ENCODE results near the gene SLC22A9.

SLC22A9 gene

DNA sequence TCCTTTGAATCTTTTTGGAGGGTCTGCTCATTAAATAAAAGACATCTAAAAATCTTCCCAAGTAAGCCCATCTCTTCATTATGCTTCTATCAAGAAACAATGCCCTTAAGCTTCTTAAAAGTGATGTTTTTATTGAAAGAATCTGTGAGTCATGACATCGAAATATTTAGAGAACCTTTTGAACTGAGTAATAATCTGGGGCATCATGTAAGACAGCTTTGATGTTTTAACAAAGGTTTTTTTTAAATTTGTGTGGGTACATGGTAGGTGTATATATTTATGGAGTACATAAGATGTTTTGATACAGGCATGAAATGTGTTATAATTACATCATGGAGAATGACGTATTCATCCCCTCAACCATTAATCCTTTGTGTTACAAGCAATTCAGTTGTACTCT is 74.6 kb downstream of the SLC22A9 start:
- Histone ChIP-seq H3K36me3 (ENCODE audit: low read depth) (no peaks in the 10 kb centered on the region), H3K4me3 (ENCODE audit: severe bottlenecking) (no peak overlapping the region), H3K27ac (ENCODE audit: poor library complexity, severe bottlenecking) (no peak overlapping the region), H3K4me1 (ENCODE audit: insufficient read depth, poor library complexity, severe bottlenecking) (no peaks in the 10 kb centered on the region), H3K27me3 (ENCODE audit: insufficient read depth, poor library complexity, severe bottlenecking) (no peaks in the 10 kb centered on the region), H3K9me3 (ENCODE audit: severe bottlenecking) (no peaks in the 10 kb centered on the region)
- no peak for ATAC-seq (ENCODE audit: low read depth)
- no peak for DNase-seq (ENCODE audit: low spot score)
- TF ChIP-seq, protein P1, sequence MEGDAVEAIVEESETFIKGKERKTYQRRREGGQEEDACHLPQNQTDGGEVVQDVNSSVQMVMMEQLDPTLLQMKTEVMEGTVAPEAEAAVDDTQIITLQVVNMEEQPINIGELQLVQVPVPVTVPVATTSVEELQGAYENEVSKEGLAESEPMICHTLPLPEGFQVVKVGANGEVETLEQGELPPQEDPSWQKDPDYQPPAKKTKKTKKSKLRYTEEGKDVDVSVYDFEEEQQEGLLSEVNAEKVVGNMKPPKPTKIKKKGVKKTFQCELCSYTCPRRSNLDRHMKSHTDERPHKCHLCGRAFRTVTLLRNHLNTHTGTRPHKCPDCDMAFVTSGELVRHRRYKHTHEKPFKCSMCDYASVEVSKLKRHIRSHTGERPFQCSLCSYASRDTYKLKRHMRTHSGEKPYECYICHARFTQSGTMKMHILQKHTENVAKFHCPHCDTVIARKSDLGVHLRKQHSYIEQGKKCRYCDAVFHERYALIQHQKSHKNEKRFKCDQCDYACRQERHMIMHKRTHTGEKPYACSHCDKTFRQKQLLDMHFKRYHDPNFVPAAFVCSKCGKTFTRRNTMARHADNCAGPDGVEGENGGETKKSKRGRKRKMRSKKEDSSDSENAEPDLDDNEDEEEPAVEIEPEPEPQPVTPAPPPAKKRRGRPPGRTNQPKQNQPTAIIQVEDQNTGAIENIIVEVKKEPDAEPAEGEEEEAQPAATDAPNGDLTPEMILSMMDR (IDR thresholded peaks at IDR 0.05; ENCODE audit: poor library complexity, severe bottlenecking) = no peak

DNA sequence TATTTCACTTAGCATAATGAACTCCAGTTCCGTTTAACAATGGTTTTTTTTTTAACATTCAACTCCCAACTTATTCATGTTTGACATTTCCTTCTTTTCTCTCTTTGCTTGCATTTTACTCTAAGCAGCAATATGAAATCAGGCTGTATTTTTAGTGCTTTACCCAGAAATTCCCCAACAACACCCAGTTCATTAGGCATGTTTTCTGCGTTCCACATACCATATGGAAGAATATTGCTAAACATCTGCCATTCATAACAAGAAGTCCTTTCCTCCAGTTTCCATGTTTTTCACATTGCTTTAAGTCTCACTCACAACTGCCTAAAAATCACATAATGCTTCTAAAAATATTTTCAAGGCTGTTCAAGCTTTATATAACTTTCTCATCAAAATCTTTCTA is 75.5 kb downstream of the SLC22A9 start:
- Histone ChIP-seq H3K27ac (ENCODE audit: poor library complexity, severe bottlenecking) (no peak overlapping the region), H3K4me3 (ENCODE audit: severe bottlenecking) (no peak overlapping the region), H3K36me3 (ENCODE audit: low read depth) (no peaks in the 10 kb centered on the region), H3K9me3 (ENCODE audit: severe bottlenecking) (no peaks in the 10 kb centered on the region), H3K27me3 (ENCODE audit: insufficient read depth, poor library complexity, severe bottlenecking) (no peaks in the 10 kb centered on the region), H3K4me1 (ENCODE audit: insufficient read depth, poor library complexity, severe bottlenecking) (no peaks in the 10 kb centered on the region)
- TF ChIP-seq, protein P1 (IDR thresholded peaks at IDR 0.05; ENCODE audit: poor library complexity, severe bottlenecking) = no peak
- ATAC-seq (ENCODE audit: low read depth) = no peak
- no peak for DNase-seq (ENCODE audit: low spot score)

GRCh38 chr11:63445720-63446119 is 76.1 kb downstream of the SLC22A9 start:
- Histone ChIP-seq H3K27ac (ENCODE audit: poor library complexity, severe bottlenecking) (no peak overlapping the region), H3K9me3 (ENCODE audit: severe bottlenecking) (no peaks in the 10 kb centered on the region), H3K4me3 (ENCODE audit: severe bottlenecking) (no peak overlapping the region), H3K4me1 (ENCODE audit: insufficient read depth, poor library complexity, severe bottlenecking) (no peaks in the 10 kb centered on the region), H3K36me3 (ENCODE audit: low read depth) (no peaks in the 10 kb centered on the region), H3K27me3 (ENCODE audit: insufficient read depth, poor library complexity, severe bottlenecking) (peaks cover 3% of the 10 kb centered on the region)
- DNase-seq (ENCODE audit: low spot score) = no peak
- TF ChIP-seq, protein P1 (IDR thresholded peaks at IDR 0.05; ENCODE audit: poor library complexity, severe bottlenecking) = no peak
- ATAC-seq (ENCODE audit: low read depth) = no peak

DNA sequence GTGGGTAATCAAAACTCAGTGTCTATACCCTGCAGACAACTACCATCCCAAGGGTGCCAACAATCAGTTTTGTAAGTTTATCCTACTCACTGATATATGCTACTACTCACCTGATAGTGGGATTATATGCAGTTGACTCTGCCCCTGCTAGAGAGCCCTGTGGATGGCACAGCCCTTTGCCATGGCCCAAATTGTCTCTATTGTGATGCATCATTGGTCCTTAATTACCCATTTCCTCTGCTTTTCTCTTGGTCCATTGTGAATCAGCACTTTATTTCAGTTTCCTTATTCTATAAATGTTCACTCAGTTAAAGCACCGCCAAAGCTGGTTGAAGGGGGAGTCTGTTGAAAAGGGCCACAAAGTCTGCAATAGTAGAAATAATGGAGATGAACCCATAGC is 79.1 kb downstream of the SLC22A9 start:
- Histone ChIP-seq H3K4me3 (ENCODE audit: severe bottlenecking) (no peak overlapping the region), H3K27ac (ENCODE audit: poor library complexity, severe bottlenecking) (no peak overlapping the region), H3K36me3 (ENCODE audit: low read depth) (no peaks in the 10 kb centered on the region), H3K9me3 (ENCODE audit: severe bottlenecking) (no peaks in the 10 kb centered on the region), H3K4me1 (ENCODE audit: insufficient read depth, poor library complexity, severe bottlenecking) (no peaks in the 10 kb centered on the region), H3K27me3 (ENCODE audit: insufficient read depth, poor library complexity, severe bottlenecking) (peaks cover 3% of the 10 kb centered on the region)
- TF ChIP-seq, protein P1 (IDR thresholded peaks at IDR 0.05; ENCODE audit: poor library complexity, severe bottlenecking) = no peak
- DNase-seq (ENCODE audit: low spot score) (no peak), ATAC-seq (ENCODE audit: low read depth) (no peak)

DNA sequence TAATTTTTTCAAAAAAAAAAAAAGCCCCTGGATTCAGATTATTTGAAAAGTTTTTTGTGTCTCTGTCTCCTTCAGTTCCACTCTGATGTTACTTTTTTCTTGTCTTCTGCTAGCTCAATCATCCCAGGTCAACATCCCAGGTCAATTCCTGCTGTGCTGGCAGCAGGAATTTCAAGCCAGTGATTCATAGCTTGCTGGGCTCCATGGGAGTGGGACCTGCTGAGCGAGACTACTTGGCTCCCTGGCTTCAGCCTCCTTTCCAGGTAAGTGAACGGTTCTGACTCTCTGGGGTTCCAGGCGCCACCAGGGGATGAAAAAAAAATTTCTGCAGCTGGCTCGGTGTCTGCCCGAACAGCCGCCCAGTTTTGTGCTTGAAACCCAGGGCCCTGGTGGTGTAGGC is 90.0 kb downstream of the SLC22A9 start:
- H3K27ac ChIP-seq (ENCODE audit: poor library complexity, severe bottlenecking) = no peak overlapping the region
- TF ChIP-seq, protein P1 (IDR thresholded peaks at IDR 0.05; ENCODE audit: poor library complexity, severe bottlenecking) = no peak
- ATAC-seq (ENCODE audit: low read depth) (no peak), DNase-seq (ENCODE audit: low spot score) (no peak)
- H3K4me3 ChIP-seq (ENCODE audit: severe bottlenecking) = no peak overlapping the region
- H3K36me3 ChIP-seq (ENCODE audit: low read depth) = no peaks in the 10 kb centered on the region
- no peaks in the 10 kb centered on the region for H3K9me3 ChIP-seq (ENCODE audit: severe bottlenecking)
- H3K27me3 ChIP-seq (ENCODE audit: insufficient read depth, poor library complexity, severe bottlenecking) = peaks cover 5% of the 10 kb centered on the region
- H3K4me1 ChIP-seq (ENCODE audit: insufficient read depth, poor library complexity, severe bottlenecking) = no peaks in the 10 kb centered on the region

Data from RWPE2 (cell line).